Muscle of leg (tissue), 16 donors: ENCODE data around the gene BFSP1. TPM values are rescaled to one million over a fixed set of nuclear protein-coding genes. Genes with fewer than 3 reads are reported as not detected.
A peak's percentile ranks its signal among the peaks of the same experiment; 100 is the strongest.

Experiments
- DNase-seq: peaks from one replicate; pipeline ENCODE4 v3.0.0; 2013
- H3K27ac ChIP-seq: one replicate; pipeline ENCODE4 v1.5.1; 2013; ENCODE audit warnings: mild to moderate bottlenecking, low read length, control low read depth
- H3K27me3 ChIP-seq: one replicate; pipeline ENCODE4 v1.6.1; 2013; ENCODE audit warnings: low read length; ENCODE audit not compliant: control insufficient read depth, insufficient read depth
- H3K36me3 ChIP-seq: one replicate; pipeline ENCODE4 v1.6.1; 2013; ENCODE audit warnings: low read length; ENCODE audit not compliant: control insufficient read depth, insufficient read depth
- H3K4me1 ChIP-seq: one replicate; pipeline ENCODE4 v1.6.1; 2013; ENCODE audit warnings: low read length; ENCODE audit not compliant: control insufficient read depth, insufficient read depth
- H3K4me3 ChIP-seq: one replicate; pipeline ENCODE4 v1.5.1; 2013; ENCODE audit warnings: low read length, control low read depth
- H3K9me3 ChIP-seq: replicated peaks from 2 replicates; pipeline ENCODE4 v1.6.1; 2013; ENCODE audit warnings: low read depth, low read length; ENCODE audit not compliant: control insufficient read depth
- WGBS: methylation state at CpG from one replicate; pipeline ENCODE4 v1.1.5; 2013; ENCODE audit warnings: missing lambda C conversion rate; ENCODE audit not compliant: insufficient coverage; 5-methylcytosine and 5-hydroxymethylcytosine counted together
- long read RNA-seq, 11 donors: transcript quantifications; one replicate each; lab custom pipeline, GENCODE V29; 2026
- polyA plus RNA-seq, 8 donors: library from polyadenylated mRNA; unstranded; fragments of 120-200 nt; gene quantifications; one replicate each; pipeline versions ENCODE4 v1.2.1 to v1.2.3, GENCODE V29; 2013; ENCODE audit warnings: inconsistent platforms in 1 of 8, low replicate concordance in 1 of 8; ENCODE audit not compliant: insufficient read length in 8 of 8, insufficient read depth in 1 of 8
- total RNA-seq: library from RNA; stranded (reverse); fragments of 120-200 nt; gene quantifications from one replicate; pipeline ENCODE4 v1.2.4, GENCODE V29; 2013

Gene BFSP1
- total RNA-seq (2.3 TPM), polyA plus RNA-seq (1 to 10 TPM; 2.3 to 4.3 (median 3.3) TPM)
- long read RNA-seq, donor 1, partial matches to known transcripts: 0 of 1 reads
- long read RNA-seq, donor 1, other reads (novel, unspliced or antisense): 0 of 1 reads
- long read RNA-seq, donor 2: 0 reads
- long read RNA-seq, donor 3, partial matches to known transcripts: 382 of 396 reads
- long read RNA-seq, donor 3, other reads (novel, unspliced or antisense): 14 of 396 reads
- long read RNA-seq, donor 4, partial matches to known transcripts: 0 of 1 reads
- long read RNA-seq, donor 4, other reads (novel, unspliced or antisense): 0 of 1 reads
- long read RNA-seq, donor 5, partial matches to known transcripts: 635 of 688 reads
- long read RNA-seq, donor 5, other reads (novel, unspliced or antisense): 53 of 688 reads
- long read RNA-seq, donor 6, partial matches to known transcripts: 0 of 2 reads
- long read RNA-seq, donor 6, other reads (novel, unspliced or antisense): 0 of 2 reads
- long read RNA-seq, donor 7, partial matches to known transcripts: 824 of 858 reads
- long read RNA-seq, donor 7, other reads (novel, unspliced or antisense): 34 of 858 reads
- long read RNA-seq, donor 8: 0 reads
- long read RNA-seq, donor 9, partial matches to known transcripts: 616 of 804 reads
- long read RNA-seq, donor 9, other reads (novel, unspliced or antisense): 188 of 804 reads
- long read RNA-seq, donor 10: 0 reads
- long read RNA-seq, donor 11: 0 reads

GRCh38 chr20:17530716-17531664 lies at the start of gene BFSP1:
TSS of gene BFSP1 (minus strand) at chr20:17531379. CDS start at chr20:17531329, 50 bp downstream.
- no peaks in the 10 kb centered on the region for H3K36me3 ChIP-seq
- H3K4me3 ChIP-seq: peak within 1 kb of the TSS; percentile 55
- under 1% methylated on average over 111 of the region's 111 CpGs for WGBS
- no peaks in the 10 kb centered on the region for H3K27me3 ChIP-seq
- H3K4me1 ChIP-seq: peaks cover 7% of the 10 kb centered on the region
- peak within 1 kb of the TSS; percentile 65 for H3K27ac ChIP-seq
- no peaks in the 10 kb centered on the region for H3K9me3 ChIP-seq
- peak; percentile 75 for DNase-seq

GRCh38 chr20:17580895-17581294 lies 49.7 kb upstream of the BFSP1 start:
- no peak for DNase-seq
- Histone ChIP-seq H3K36me3 (peaks cover 3% of the 10 kb centered on the region), H3K4me3 (no peak overlapping the region), H3K4me1 (no peaks in the 10 kb centered on the region), H3K27me3 (no peaks in the 10 kb centered on the region), H3K27ac (no peak overlapping the region), H3K9me3 (no peaks in the 10 kb centered on the region)
- 92% methylated on average over 2 of the region's 2 CpGs for WGBS

DNA sequence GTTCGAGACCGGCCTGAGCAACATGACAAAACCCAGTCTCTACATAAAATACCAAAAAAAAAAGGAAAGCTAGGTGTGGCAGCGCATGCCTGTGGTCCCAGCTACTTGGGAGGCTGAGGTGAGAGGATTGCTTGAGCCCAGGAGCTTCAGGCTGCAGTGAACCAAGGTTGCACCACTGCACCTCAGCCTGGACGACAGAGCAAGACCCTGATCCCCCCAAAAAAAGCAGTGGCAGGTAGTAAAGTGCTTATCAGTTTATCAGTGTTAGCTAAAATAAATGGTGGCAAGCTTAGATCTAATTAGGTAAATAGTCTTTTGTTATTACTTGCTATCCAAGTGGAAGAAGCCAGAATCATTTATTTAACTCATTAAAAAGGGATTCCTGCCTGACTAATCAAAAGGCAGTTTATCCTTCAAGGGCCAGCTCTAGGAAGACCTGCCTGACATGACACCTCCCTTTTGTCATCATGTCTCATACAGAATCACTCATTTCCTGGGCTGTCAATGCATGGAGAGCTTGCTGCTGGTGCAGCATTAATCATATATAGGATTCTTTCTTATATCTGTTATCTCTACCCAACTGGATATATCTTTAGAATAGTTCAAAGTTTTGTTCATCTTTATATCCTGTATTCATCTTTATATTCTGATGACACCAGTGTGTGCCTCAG lies 48.3 kb upstream of the BFSP1 start:
- H3K36me3 ChIP-seq: peaks cover 5% of the 10 kb centered on the region
- H3K27me3 ChIP-seq: no peaks in the 10 kb centered on the region
- H3K4me3 ChIP-seq: no peak overlapping the region
- no peak overlapping the region for H3K27ac ChIP-seq
- no peaks in the 10 kb centered on the region for H3K4me1 ChIP-seq
- no peaks in the 10 kb centered on the region for H3K9me3 ChIP-seq
- no peak for DNase-seq
- WGBS: 100% methylated on average over 1 of the region's 4 CpGs

DNA sequence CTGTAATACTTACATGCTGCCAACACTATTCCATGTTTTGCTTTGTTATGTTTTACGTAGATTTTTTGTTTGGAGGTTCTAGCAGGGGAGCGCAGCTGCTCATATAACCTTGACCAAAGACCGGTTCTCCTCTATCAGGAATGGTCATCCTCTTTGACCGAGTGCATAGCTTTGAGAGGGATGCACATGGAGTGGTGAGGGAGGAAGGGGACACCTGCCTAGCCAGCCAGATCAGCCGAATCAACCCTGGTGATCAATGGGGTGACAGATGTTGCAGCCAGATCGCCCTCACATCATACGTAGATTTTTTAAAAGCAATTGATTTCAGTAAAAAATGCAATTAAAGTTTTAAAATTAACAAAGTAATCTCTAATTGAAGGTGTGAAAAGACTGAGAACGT lies 45.0 kb upstream of the BFSP1 start:
- Histone ChIP-seq H3K27ac (no peak overlapping the region), H3K9me3 (no peaks in the 10 kb centered on the region), H3K4me1 (peaks cover 6% of the 10 kb centered on the region), H3K36me3 (peaks cover 5% of the 10 kb centered on the region), H3K27me3 (no peaks in the 10 kb centered on the region), H3K4me3 (no peak overlapping the region)
- WGBS: no CpG with 5 or more reads among the region's 8 CpGs
- no peak for DNase-seq

- Histone ChIP-seq H3K4me1 (peaks cover 11% of the 10 kb centered on the region), H3K9me3 (no peaks in the 10 kb centered on the region), H3K36me3 (peaks cover 2% of the 10 kb centered on the region), H3K27ac (no peak overlapping the region), H3K4me3 (no peak overlapping the region), H3K27me3 (no peaks in the 10 kb centered on the region)
- DNase-seq: no peak
- no CpG with 5 or more reads among the region's 3 CpGs for WGBS
These were observed 42.3 kb upstream of the BFSP1 start for GRCh38 chr20:17573463-17573862.

DNA sequence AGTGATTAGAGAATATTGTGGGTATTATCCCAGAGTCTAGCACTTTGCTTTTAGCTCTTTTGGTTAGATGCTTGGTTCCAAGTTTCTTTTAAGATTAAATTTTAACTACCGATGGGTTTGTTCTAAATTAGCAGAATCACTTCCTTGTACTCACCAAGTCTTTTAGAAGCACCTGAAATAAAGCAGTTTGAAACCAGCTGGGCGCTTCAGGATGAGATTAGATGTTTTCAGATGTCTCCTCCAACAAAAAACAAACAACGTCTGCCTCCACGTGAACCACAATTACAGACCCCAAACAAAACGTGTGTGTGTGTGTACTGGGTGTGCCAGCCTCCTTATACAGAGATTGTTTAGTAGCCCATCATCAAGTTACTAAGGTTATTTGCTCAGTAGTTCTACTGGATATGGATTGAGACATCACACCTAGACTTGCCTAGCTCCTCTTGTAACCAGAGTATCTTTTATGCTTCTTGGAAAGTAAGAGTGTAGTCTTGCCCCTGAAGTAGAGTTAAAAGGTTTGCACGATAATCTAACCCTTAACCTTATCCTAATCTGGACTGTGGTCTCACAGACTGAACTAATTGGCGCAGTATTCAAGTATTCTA lies 41.0 kb upstream of the BFSP1 start:
- no CpG with 5 or more reads among the region's 7 CpGs for WGBS
- Histone ChIP-seq H3K36me3 (peaks cover 2% of the 10 kb centered on the region), H3K27ac (no peak overlapping the region), H3K9me3 (no peaks in the 10 kb centered on the region), H3K4me1 (peaks cover 17% of the 10 kb centered on the region), H3K27me3 (no peaks in the 10 kb centered on the region), H3K4me3 (no peak overlapping the region)
- no peak for DNase-seq

GRCh38 chr20:17571153-17571527 lies 40.0 kb upstream of the BFSP1 start:
- peak; percentile 25 for DNase-seq
- H3K36me3 ChIP-seq: peaks cover 2% of the 10 kb centered on the region
- peak overlapping the region; percentile 95 for H3K27ac ChIP-seq
- no CpG with 5 or more reads among the region's 6 CpGs for WGBS
- no peaks in the 10 kb centered on the region for H3K9me3 ChIP-seq
- peak overlapping the region; percentile 88 for H3K4me3 ChIP-seq
- peaks cover 17% of the 10 kb centered on the region for H3K4me1 ChIP-seq
- H3K27me3 ChIP-seq: no peaks in the 10 kb centered on the region

DNA sequence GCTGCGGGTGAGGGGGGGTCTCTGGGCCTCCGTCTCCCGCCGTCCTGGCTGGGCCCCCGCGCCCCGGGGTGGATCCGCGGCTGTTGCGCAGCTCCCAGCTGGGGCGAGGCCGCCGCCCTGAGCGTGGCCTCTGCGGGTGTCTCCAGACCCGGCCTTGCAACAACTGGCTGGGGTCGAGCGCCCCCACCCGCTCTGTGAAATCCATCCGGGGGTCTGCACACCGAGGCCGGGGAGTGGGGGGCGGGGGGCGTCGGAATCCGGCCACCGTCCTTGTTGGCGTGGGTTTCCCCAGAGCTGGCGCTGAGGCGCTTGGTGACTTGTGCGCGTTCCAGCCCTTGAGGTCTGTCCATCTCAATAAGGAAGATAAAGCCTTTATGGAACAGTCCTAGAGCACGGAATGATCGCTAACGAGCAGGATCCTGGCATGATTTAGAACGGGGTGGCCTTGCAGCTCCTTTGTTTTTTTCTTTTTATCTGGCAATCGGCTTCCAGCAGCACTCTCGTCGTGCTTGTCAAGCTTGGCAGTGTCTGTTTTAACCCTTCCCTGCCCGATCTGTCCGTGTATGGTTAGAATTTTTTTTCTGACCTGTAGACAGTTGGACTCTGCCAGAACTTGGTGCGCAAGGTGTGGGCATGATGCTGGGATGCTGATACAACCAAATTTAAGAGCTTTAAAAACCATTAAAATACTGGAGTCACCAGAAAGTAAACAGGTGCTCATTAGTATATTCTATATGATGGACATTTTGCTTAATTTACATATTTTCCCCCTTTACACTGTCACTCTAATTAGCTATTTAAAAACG lies 39.4 kb upstream of the BFSP1 start:
- H3K27ac ChIP-seq: peak overlapping the region; percentile 95
- peak overlapping the region; percentile 88 for H3K4me3 ChIP-seq
- peaks cover 17% of the 10 kb centered on the region for H3K4me1 ChIP-seq
- 1% methylated on average over 33 of the region's 43 CpGs for WGBS
- DNase-seq: peak; percentile 79
- H3K27me3 ChIP-seq: no peaks in the 10 kb centered on the region
- peaks cover 2% of the 10 kb centered on the region for H3K36me3 ChIP-seq
- no peaks in the 10 kb centered on the region for H3K9me3 ChIP-seq
